Gastrocnemius medialis (tissue), 4 donors: ENCODE data around the gene EXOSC10.

ENCODE experiments used
- POLR2A ChIP-seq, 2 donors: fragments of 450-650 bp; IDR thresholded peaks; one replicate each; pipeline ENCODE4 v1.6.1; 2017; ENCODE audit warnings: antibody characterized with exemption in 2 of 2, mild to moderate bottlenecking in 2 of 2, moderate library complexity in 2 of 2
- TF ChIP-seq, protein P1 (sequence below), 5 experiments: fragments of 450-650 bp in 3 of 5; fragments of 200-600 bp in 2 of 5; sonication (generic) in 2 of 5; IDR thresholded peaks in 4 of 5; conservative IDR thresholded peaks in 1 of 5; 1 replicate in 4 of 5; 2 replicates in 1 of 5; pipeline ENCODE4 v1.5.1; 2016 to 2019; ENCODE audit warnings: antibody characterized with exemption in 5 of 5, mild to moderate bottlenecking in 3 of 5, moderate library complexity in 3 of 5

DNA sequence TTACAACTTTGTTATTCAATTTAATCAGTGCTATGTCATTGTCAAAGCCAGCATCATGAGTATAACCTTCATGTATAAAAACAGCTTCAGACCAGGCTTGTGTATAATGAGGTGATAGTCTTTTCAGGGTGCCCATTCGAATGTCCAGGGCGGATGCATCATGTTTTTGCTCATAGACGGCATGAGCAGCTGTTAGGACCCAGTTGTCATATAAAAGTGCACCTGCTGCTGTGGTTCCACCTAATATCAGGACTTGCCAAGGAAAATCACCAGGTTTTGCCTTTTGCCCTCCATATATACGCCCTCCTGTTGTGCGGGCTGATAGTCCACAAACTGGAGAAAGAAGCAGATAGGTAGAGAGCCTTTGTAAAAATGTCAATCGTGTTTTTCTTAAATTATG, 72.4 kb downstream of the EXOSC10 start:
- TF ChIP-seq, protein P1, sequence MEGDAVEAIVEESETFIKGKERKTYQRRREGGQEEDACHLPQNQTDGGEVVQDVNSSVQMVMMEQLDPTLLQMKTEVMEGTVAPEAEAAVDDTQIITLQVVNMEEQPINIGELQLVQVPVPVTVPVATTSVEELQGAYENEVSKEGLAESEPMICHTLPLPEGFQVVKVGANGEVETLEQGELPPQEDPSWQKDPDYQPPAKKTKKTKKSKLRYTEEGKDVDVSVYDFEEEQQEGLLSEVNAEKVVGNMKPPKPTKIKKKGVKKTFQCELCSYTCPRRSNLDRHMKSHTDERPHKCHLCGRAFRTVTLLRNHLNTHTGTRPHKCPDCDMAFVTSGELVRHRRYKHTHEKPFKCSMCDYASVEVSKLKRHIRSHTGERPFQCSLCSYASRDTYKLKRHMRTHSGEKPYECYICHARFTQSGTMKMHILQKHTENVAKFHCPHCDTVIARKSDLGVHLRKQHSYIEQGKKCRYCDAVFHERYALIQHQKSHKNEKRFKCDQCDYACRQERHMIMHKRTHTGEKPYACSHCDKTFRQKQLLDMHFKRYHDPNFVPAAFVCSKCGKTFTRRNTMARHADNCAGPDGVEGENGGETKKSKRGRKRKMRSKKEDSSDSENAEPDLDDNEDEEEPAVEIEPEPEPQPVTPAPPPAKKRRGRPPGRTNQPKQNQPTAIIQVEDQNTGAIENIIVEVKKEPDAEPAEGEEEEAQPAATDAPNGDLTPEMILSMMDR (IDR thresholded peaks at IDR 0.05 in 4 of 5, conservative IDR thresholded peaks at IDR 0.05 in 1 of 5): no peak
- no peak for TF ChIP-seq POLR2A (IDR thresholded peaks at IDR 0.05)
